Colonic mucosa (tissue), 4 donors: ENCODE results near the gene LAMA5. TPM values are rescaled to one million over a fixed set of nuclear protein-coding genes. Genes with fewer than 3 reads are reported as not detected.

Experiments
- DNase-seq: peaks from one replicate; pipeline ENCODE4 v3.0.0-alpha.2; 2020
- H3K27ac ChIP-seq: fragments of 200-600 bp; one replicate; pipeline ENCODE4 v1.8.0; 2021
- H3K27me3 ChIP-seq: fragments of 200-600 bp; one replicate; pipeline ENCODE4 v1.8.0; 2021
- H3K36me3 ChIP-seq: fragments of 200-600 bp; one replicate; pipeline ENCODE4 v1.8.0; 2021
- H3K4me1 ChIP-seq: fragments of 200-600 bp; one replicate; pipeline ENCODE4 v1.8.0; 2021; ENCODE audit warnings: mild to moderate bottlenecking
- H3K4me3 ChIP-seq: fragments of 200-600 bp; one replicate; pipeline ENCODE4 v1.8.0; 2021
- H3K9ac ChIP-seq, 2 donors: one replicate each; pipeline ENCODE4 v1.7.0; 2013; ENCODE audit warnings: control low read depth in 2 of 2, low read depth in 2 of 2, low read length in 2 of 2
- H3K9me3 ChIP-seq: fragments of 200-600 bp; one replicate; pipeline ENCODE4 v1.8.0; 2021
- CTCF ChIP-seq: fragments of 200-600 bp; IDR thresholded peaks from one replicate; pipeline ENCODE4 v1.8.0; 2022; ENCODE audit warnings: antibody characterized with exemption, mild to moderate bottlenecking
- intact Hi-C: fragments of 100-400 bp; cut with DNase I; formaldehyde crosslinking; loops from one replicate; pipeline ENCODE4 v1.14.1; 2022
- total RNA-seq, 2 donors: library from RNA; stranded (reverse); fragmentation: NEBNext Ultra II Directional in 1 of 2; extraction: Animal tissue kit (Norgen Biotek cat#: 25700) in 1 of 2; gene quantifications; one replicate each; pipeline ENCODE4 v1.2.1, GENCODE V29; 2021
- donor health status: healthy.
- donor health status: DM: no; HTN: no; CAD: no.
- donor health status: DM: no; HTN: no; CAD: no.

LAMA5 gene
- total RNA-seq, 2 donors from 2014 or later: 32.5 to 35.5 TPM

- H3K4me1 ChIP-seq: peaks cover 4% of the 10 kb centered on the region
- no peak overlapping the region for H3K4me3 ChIP-seq
- no peaks in the 10 kb centered on the region for H3K36me3 ChIP-seq
- no peak overlapping the region for H3K27ac ChIP-seq
- no peaks in the 10 kb centered on the region for H3K27me3 ChIP-seq
- H3K9me3 ChIP-seq: no peaks in the 10 kb centered on the region
- no peak for TF ChIP-seq CTCF
- no peak for DNase-seq
- no peak overlapping the region for H3K9ac ChIP-seq
- intact Hi-C loops: no loop called here
Measured at GRCh38 chr20:62347151-62347404, 20.0 kb downstream of the LAMA5 start.

- no peaks in the 10 kb centered on the region for H3K36me3 ChIP-seq
- TF ChIP-seq CTCF: no peak
- H3K27ac ChIP-seq: no peak overlapping the region
- H3K9ac ChIP-seq: no peak overlapping the region
- H3K4me3 ChIP-seq: no peak overlapping the region
- DNase-seq: no peak
- intact Hi-C loops: no loop called here
- no peaks in the 10 kb centered on the region for H3K27me3 ChIP-seq
- H3K4me1 ChIP-seq: peaks cover 4% of the 10 kb centered on the region
- no peaks in the 10 kb centered on the region for H3K9me3 ChIP-seq
Measured at GRCh38 chr20:62346398-62347150, 20.5 kb downstream of the LAMA5 start.

GRCh38 chr20:62345681-62346370 is 21.3 kb downstream of the LAMA5 start:
- no peak for DNase-seq
- Histone ChIP-seq H3K9me3 (no peaks in the 10 kb centered on the region), H3K27me3 (no peaks in the 10 kb centered on the region), H3K4me1 (peaks cover 4% of the 10 kb centered on the region), H3K36me3 (no peaks in the 10 kb centered on the region), H3K4me3 (no peak overlapping the region), H3K9ac (no peak overlapping the region), H3K27ac (no peak overlapping the region)
- no peak for TF ChIP-seq CTCF
- intact Hi-C loops: no loop called here

- no peaks in the 10 kb centered on the region for H3K4me1 ChIP-seq
- intact Hi-C loops: no loop called here
- H3K36me3 ChIP-seq: no peaks in the 10 kb centered on the region
- no peak overlapping the region for H3K27ac ChIP-seq
- no peak for TF ChIP-seq CTCF
- no peaks in the 10 kb centered on the region for H3K9me3 ChIP-seq
- no peak overlapping the region for H3K9ac ChIP-seq
- no peak overlapping the region for H3K4me3 ChIP-seq
- DNase-seq: no peak
- no peaks in the 10 kb centered on the region for H3K27me3 ChIP-seq
Measured at GRCh38 chr20:62344782-62345181, 22.3 kb downstream of the LAMA5 start.

GRCh38 chr20:62344092-62344491 is 23.0 kb downstream of the LAMA5 start:
- no peaks in the 10 kb centered on the region for H3K4me1 ChIP-seq
- H3K27ac ChIP-seq: no peak overlapping the region
- H3K9me3 ChIP-seq: no peaks in the 10 kb centered on the region
- DNase-seq: no peak
- no peaks in the 10 kb centered on the region for H3K36me3 ChIP-seq
- intact Hi-C loops: no loop called here
- TF ChIP-seq CTCF: no peak
- H3K4me3 ChIP-seq: no peak overlapping the region
- H3K27me3 ChIP-seq: no peaks in the 10 kb centered on the region
- no peak overlapping the region for H3K9ac ChIP-seq
